Mucosa of descending colon (tissue), 3 donors: ENCODE results near the gene SNX19. TPM values are rescaled to one million over a fixed set of nuclear protein-coding genes. Genes with fewer than 3 reads are reported as not detected.

Source experiments
- ATAC-seq: fragments of 200-7000 bp; cut with Tn5 transposase; one replicate; pipeline ENCODE4 v1.9.1; 2020; ENCODE audit warnings: mild to moderate bottlenecking, moderate library complexity
- DNase-seq, 3 donors: peaks; one replicate each; pipeline ENCODE4 v3.0.0-alpha.2; 2020
- H3K36me3 ChIP-seq: fragments of 200-600 bp; one replicate; pipeline ENCODE4 v1.8.0; 2021; ENCODE audit warnings: low read depth, mild to moderate bottlenecking
- H3K4me1 ChIP-seq: fragments of 200-600 bp; one replicate; pipeline ENCODE4 v1.8.0; 2021; ENCODE audit warnings: low read depth, mild to moderate bottlenecking
- H3K4me3 ChIP-seq: fragments of 200-600 bp; one replicate; pipeline ENCODE4 v1.8.0; 2021; ENCODE audit warnings: mild to moderate bottlenecking
- H3K9me3 ChIP-seq: fragments of 200-600 bp; one replicate; pipeline ENCODE4 v1.8.0; 2021; ENCODE audit warnings: mild to moderate bottlenecking
- CTCF ChIP-seq: fragments of 200-600 bp; IDR thresholded peaks from one replicate; pipeline ENCODE4 v1.8.0; 2022; ENCODE audit warnings: antibody characterized with exemption, mild to moderate bottlenecking
- intact Hi-C, 2 donors: fragments of 100-400 bp; cut with DNase I in 1 of 2; cut with micrococcal nuclease in 1 of 2; formaldehyde crosslinking; loops; one replicate each; pipeline versions ENCODE4 v1.11.0 to v1.11.1; 2022; cut with DNase I, micrococcal nuclease
- total RNA-seq, 3 donors: library from RNA; stranded (reverse); fragmentation: NEBNext Ultra II Directional in 2 of 3; extraction: Animal tissue kit (Norgen Biotek cat#: 25700) in 2 of 3; gene quantifications; one replicate each; pipeline versions ENCODE4 v1.2.1 to v1.2.4, GENCODE V29; 2021 to 2023
- donor health status: DM: no; HTN: no; CAD: no; lungs with moderate emphysema.
- donor health status: DM: no; HTN: no; CAD: no.
- donor health status: DM: no; HTN: yes; CAD: no.

Gene SNX19
- total RNA-seq, 3 donors from 2014 or later, result 53.1 to 87.5 (median 76.7) TPM

- H3K4me1 ChIP-seq, result no peaks in the 10 kb centered on the region
- ATAC-seq (peak; percentile 28), DNase-seq (no peak)
- no peak for TF ChIP-seq CTCF
- intact Hi-C loops, result no loop called here
- no peaks in the 10 kb centered on the region for H3K36me3 ChIP-seq
- H3K4me3 ChIP-seq, result no peak overlapping the region
- no peaks in the 10 kb centered on the region for H3K9me3 ChIP-seq
Observed at GRCh38 chr11:130831506-130831905, 84.8 kb downstream of the SNX19 start.

DNA sequence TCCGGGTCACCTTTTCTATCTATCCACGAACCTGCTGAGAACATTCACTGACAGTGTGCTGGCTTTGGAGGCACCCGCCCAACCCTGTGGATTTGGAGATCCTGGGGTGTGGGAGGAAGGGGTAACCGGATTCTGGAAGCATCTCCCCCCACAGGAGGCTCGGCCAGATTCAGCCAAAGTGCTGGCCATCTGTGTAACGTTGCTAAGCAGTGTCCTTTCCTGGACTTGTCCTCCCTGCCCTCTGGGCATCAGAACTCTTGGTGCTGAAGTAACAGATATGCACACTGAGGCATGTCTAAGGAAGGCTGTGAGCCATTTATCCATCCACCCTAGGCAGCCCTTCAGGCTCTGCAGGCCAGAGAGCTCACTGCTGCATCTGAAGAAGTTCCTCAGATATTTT, 85.7 kb downstream of the SNX19 start:
- no peaks in the 10 kb centered on the region for H3K4me1 ChIP-seq
- H3K4me3 ChIP-seq, result no peak overlapping the region
- DNase-seq (no peak), ATAC-seq (no peak)
- intact Hi-C loops, result no loop called here
- TF ChIP-seq CTCF, result no peak
- no peaks in the 10 kb centered on the region for H3K9me3 ChIP-seq
- no peaks in the 10 kb centered on the region for H3K36me3 ChIP-seq

GRCh38 chr11:130829920-130830511, 86.3 kb downstream of the SNX19 start:
- H3K9me3 ChIP-seq, result no peaks in the 10 kb centered on the region
- H3K36me3 ChIP-seq, result no peaks in the 10 kb centered on the region
- intact Hi-C loops, result no loop called here
- no peak for TF ChIP-seq CTCF
- DNase-seq (peak in 2 of 3 donors; percentile 31 to 62), ATAC-seq (no peak)
- H3K4me1 ChIP-seq, result no peaks in the 10 kb centered on the region
- no peak overlapping the region for H3K4me3 ChIP-seq

DNA sequence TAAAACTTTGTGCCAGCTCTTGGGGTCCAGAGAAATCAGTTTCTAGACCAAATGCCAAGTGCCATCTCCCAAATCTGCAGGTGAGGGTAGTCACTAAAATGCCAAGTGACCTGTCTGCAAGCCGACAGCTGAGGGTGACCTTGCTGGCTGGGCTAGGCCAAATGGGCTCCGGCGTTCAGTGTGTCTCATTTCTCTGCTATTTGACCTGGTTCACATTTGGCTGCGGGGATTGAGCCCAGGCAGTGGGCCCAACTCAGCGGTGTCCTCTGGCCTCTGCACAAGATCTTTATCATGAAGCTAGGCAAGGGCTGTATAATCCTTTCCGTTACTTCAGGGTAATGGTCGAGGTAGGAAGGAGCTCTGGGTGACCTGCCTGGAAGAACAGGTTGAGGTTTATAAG, 87.5 kb downstream of the SNX19 start:
- no peaks in the 10 kb centered on the region for H3K36me3 ChIP-seq
- no peaks in the 10 kb centered on the region for H3K9me3 ChIP-seq
- no peak for TF ChIP-seq CTCF
- no peak for DNase-seq
- no peak for ATAC-seq
- H3K4me3 ChIP-seq, result no peak overlapping the region
- H3K4me1 ChIP-seq, result no peaks in the 10 kb centered on the region
- intact Hi-C loops, result no loop called here

DNA sequence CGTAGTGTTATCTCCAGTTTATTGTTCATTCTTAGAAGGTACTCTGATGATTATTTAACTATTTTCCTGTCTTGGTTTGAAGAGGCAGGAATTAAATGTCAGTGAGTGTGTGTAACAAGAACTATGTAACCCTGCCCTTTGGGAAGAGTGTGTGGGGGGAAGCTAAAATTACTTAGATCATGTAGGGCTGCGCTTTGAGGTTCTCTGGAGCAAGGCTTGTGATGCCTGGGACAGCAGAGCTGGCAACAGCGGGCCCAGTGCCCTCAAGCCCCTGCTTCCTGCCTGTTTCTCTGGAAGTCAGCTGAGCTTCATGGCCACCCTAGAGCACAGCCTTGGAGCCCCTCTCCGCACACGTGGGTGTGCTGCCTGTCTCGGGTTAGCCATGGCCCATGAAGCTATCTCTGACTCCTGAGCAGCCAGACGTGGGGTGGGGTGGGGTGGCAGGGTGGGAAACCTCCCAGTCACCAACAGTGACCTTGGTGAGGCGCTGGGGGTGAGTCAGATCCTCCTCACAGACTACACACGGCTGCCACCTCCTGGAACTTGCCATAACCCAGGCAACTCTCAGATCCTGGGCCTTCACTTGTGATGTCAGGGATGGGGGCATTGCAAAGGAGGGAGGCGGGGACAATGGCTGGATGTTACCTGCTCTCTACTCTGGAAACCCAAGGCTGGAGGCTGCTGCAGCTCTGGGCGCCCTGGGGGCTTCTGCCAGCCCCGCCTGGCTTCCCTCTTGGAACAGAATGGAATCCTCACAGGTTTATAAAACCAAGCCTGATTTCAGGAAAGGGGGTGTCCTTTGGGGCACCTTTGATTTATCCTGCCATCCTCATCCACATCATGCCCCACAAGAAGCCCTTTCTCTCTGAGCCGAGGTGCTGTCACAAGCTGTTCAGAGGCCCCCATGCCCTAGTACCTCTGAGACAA, 88.6 kb downstream of the SNX19 start:
- Histone ChIP-seq H3K4me1 (no peaks in the 10 kb centered on the region), H3K36me3 (no peaks in the 10 kb centered on the region), H3K9me3 (no peaks in the 10 kb centered on the region), H3K4me3 (no peak overlapping the region)
- intact Hi-C loops, result no loop called here
- DNase-seq, result peak; percentile 51 to 65 (median 65)
- no peak for TF ChIP-seq CTCF
- ATAC-seq, result peak; percentile 88
